ENCODE results near the gene SUGP2.
"Not testable (repeated sequence)": the region's sequence is repeated elsewhere in the genome, so short reads cannot be mapped to it uniquely, and the experiment has no call there.

SUGP2 gene

GRCh38 chr19:19031891-19032290 is 1.4 kb downstream of the SUGP2 start:
- DNase-seq (ENCODE audit: low spot score), result no peak

- no peak for DNase-seq (ENCODE audit: low spot score)
These were observed 4.8 kb downstream of the SUGP2 start for GRCh38 chr19:19028526-19028925.

- DNase-seq (ENCODE audit: low spot score), result no peak
These were observed 6.1 kb downstream of the SUGP2 start for GRCh38 chr19:19027228-19027627.

GRCh38 chr19:19026299-19026971 is 6.9 kb downstream of the SUGP2 start:
- peak; percentile 29 for DNase-seq (ENCODE audit: low spot score)

GRCh38 chr19:19025861-19026260 is 7.5 kb downstream of the SUGP2 start:
- DNase-seq (ENCODE audit: low spot score), result no peak

- not testable (repeated sequence) for DNase-seq (ENCODE audit: low spot score)
These were observed 9.9 kb downstream of the SUGP2 start for GRCh38 chr19:19023376-19023775.

GRCh38 chr19:19022380-19022961 is 10.8 kb downstream of the SUGP2 start:
- DNase-seq (ENCODE audit: low spot score), result no peak

GRCh38 chr19:19021115-19021514 is 12.2 kb downstream of the SUGP2 start:
- peak; percentile 52 for DNase-seq (ENCODE audit: low spot score)

- DNase-seq (ENCODE audit: low spot score), result no peak
These were observed 22.8 kb downstream of the SUGP2 start for GRCh38 chr19:19010551-19010950.

GRCh38 chr19:19009951-19010350 is 23.4 kb downstream of the SUGP2 start:
- no peak for DNase-seq (ENCODE audit: low spot score)

- no peak for DNase-seq (ENCODE audit: low spot score)
These were observed 27.1 kb downstream of the SUGP2 start for GRCh38 chr19:19006213-19006612.

GRCh38 chr19:19004144-19004543 is 29.2 kb downstream of the SUGP2 start:
- DNase-seq (ENCODE audit: low spot score), result no peak

- DNase-seq (ENCODE audit: low spot score), result peak; percentile 30
These were observed 33.3 kb downstream of the SUGP2 start for GRCh38 chr19:18999896-19000620.

- no peak for DNase-seq (ENCODE audit: low spot score)
These were observed 34.1 kb downstream of the SUGP2 start for GRCh38 chr19:18999016-18999758.

GRCh38 chr19:18998276-18998675 is 35.0 kb downstream of the SUGP2 start:
- DNase-seq (ENCODE audit: low spot score), result no peak

- no peak for DNase-seq (ENCODE audit: low spot score)
These were observed 36.4 kb downstream of the SUGP2 start for GRCh38 chr19:18996796-18997394.

GRCh38 chr19:18996351-18996750 is 37.0 kb downstream of the SUGP2 start:
- no peak for DNase-seq (ENCODE audit: low spot score)

- DNase-seq (ENCODE audit: low spot score), result peak; percentile 95
These were observed 37.5 kb downstream of the SUGP2 start for GRCh38 chr19:18995804-18996241.

- DNase-seq (ENCODE audit: low spot score), result no peak
These were observed 40.2 kb downstream of the SUGP2 start for GRCh38 chr19:18993115-18993514.

- DNase-seq (ENCODE audit: low spot score), result no peak
These were observed 40.6 kb downstream of the SUGP2 start for GRCh38 chr19:18992696-18993095.

GRCh38 chr19:18991468-18991867 is 41.8 kb downstream of the SUGP2 start:
- DNase-seq (ENCODE audit: low spot score), result no peak

- DNase-seq (ENCODE audit: low spot score), result no peak
These were observed 42.3 kb downstream of the SUGP2 start for GRCh38 chr19:18991006-18991405.

Data from AG20443 (cell line).